DMS79 (cell line): Measurements from ENCODE around the gene CDC42BPG.

ENCODE experiments used
- DNase-seq: peaks from one replicate; lab custom pipeline; 2025; lab: John Stamatoyannopoulos, UW

CDC42BPG gene

GRCh38 chr11:64878494-64879243 is 34.2 kb upstream of the CDC42BPG start, which contains the start of gene EHD1:
EHD1 (minus strand) TSS chr11:64878621; CDS start chr11:64878464, 157 bp downstream.
- peak; percentile 94 for DNase-seq

- DNase-seq, result no peak
Measured at GRCh38 chr11:64878223-64878493, 33.7 kb upstream of the CDC42BPG start.

- no peak for DNase-seq
Measured at GRCh38 chr11:64877390-64878222, 33.2 kb upstream of the CDC42BPG start.

GRCh38 chr11:64876835-64877341 is 32.4 kb upstream of the CDC42BPG start:
- DNase-seq, result no peak

- DNase-seq, result no peak
Measured at GRCh38 chr11:64876229-64876750, 31.8 kb upstream of the CDC42BPG start.

- no peak for DNase-seq
Measured at GRCh38 chr11:64875369-64876228, 31.1 kb upstream of the CDC42BPG start.

GRCh38 chr11:64874308-64875240 is 30.1 kb upstream of the CDC42BPG start:
- DNase-seq, result no peak

- no peak for DNase-seq
Measured at GRCh38 chr11:64872790-64873488, 28.5 kb upstream of the CDC42BPG start.

- DNase-seq, result no peak
Measured at GRCh38 chr11:64871492-64871891, 27.0 kb upstream of the CDC42BPG start.

GRCh38 chr11:64870893-64871466 is 26.5 kb upstream of the CDC42BPG start:
- DNase-seq, result no peak

GRCh38 chr11:64870176-64870892 is 25.9 kb upstream of the CDC42BPG start:
- no peak for DNase-seq

GRCh38 chr11:64869571-64870175 is 25.2 kb upstream of the CDC42BPG start:
- DNase-seq, result no peak

- DNase-seq, result peak; percentile 13
Measured at GRCh38 chr11:64868904-64869570, 24.6 kb upstream of the CDC42BPG start.

GRCh38 chr11:64867748-64868462 is 23.5 kb upstream of the CDC42BPG start:
- no peak for DNase-seq

- DNase-seq, result no peak
Measured at GRCh38 chr11:64866173-64866491, 21.7 kb upstream of the CDC42BPG start.

GRCh38 chr11:64865286-64866172 is 21.1 kb upstream of the CDC42BPG start:
- DNase-seq, result no peak
